Keratinocyte (primary cell): ENCODE data around the gene NR2F1.

Experiments used
- CTCF ChIP-seq, 3 experiments: IDR thresholded peaks in 1 of 3; conservative IDR thresholded peaks in 1 of 3; optimal IDR thresholded peaks in 1 of 3; 2 replicates in 2 of 3; 3 replicates in 1 of 3; pipeline versions ENCODE3 to v1.5.1; 2011; ENCODE audit warnings: low read length in 3 of 3, mild to moderate bottlenecking in 3 of 3, moderate library complexity in 2 of 3, control low read depth in 1 of 3, inconsistent platforms in 1 of 3; ENCODE audit not compliant: insufficient read depth in 2 of 3; ENCODE audit errors: extremely low read depth in 1 of 3
- EZH2 ChIP-seq: IDR thresholded peaks from one replicate; pipeline ENCODE4 v1.6.1; 2012; ENCODE audit warnings: inconsistent platforms, mild to moderate bottlenecking, low read length, moderate library complexity

GRCh38 chr5:93601802-93602155 is 18.8 kb downstream of the NR2F1 start:
- TF ChIP-seq CTCF (optimal IDR thresholded peaks at IDR 0.05 in 1 of 3, IDR thresholded peaks at IDR 0.05 in 1 of 3, conservative IDR thresholded peaks at IDR 0.05 in 1 of 3; ENCODE audit: extremely low read depth in 1 of 3, insufficient read depth in 2 of 3, low read length in 3 of 3) (no peak), EZH2 (peak; percentile 66)
